GM18508 (cell line): Measurements from ENCODE around the gene PDE1A.
"Not testable (repeated sequence)": the region's sequence is repeated elsewhere in the genome, so short reads cannot be mapped to it uniquely, and the experiment has no call there.

Source experiments
- ATAC-seq: cut with Tn5 transposase; IDR thresholded peaks from one replicate; pipeline ENCODE4 v1.9.1; 2021; ENCODE audit warnings: moderate number of reproducible peaks; ENCODE audit not compliant: insufficient read depth, unreplicated experiment

PDE1A gene

GRCh38 chr2:182412858-182413257 is 14.0 kb downstream of the PDE1A start:
- no peak for ATAC-seq

- no peak for ATAC-seq
Observed at GRCh38 chr2:182410120-182410519, 16.7 kb downstream of the PDE1A start.

GRCh38 chr2:182406221-182406620 is 20.6 kb downstream of the PDE1A start:
- no peak for ATAC-seq

GRCh38 chr2:182404975-182405561 is 21.8 kb downstream of the PDE1A start:
- no peak for ATAC-seq

GRCh38 chr2:182404092-182404491 is 22.7 kb downstream of the PDE1A start:
- ATAC-seq, result no peak

- ATAC-seq, result no peak
Observed at GRCh38 chr2:182393270-182393760, 33.5 kb downstream of the PDE1A start.

GRCh38 chr2:182391443-182391842 is 35.4 kb downstream of the PDE1A start:
- ATAC-seq, result no peak

- not testable (repeated sequence) for ATAC-seq
Observed at GRCh38 chr2:182386267-182386880, 40.5 kb downstream of the PDE1A start.

- no peak for ATAC-seq
Observed at GRCh38 chr2:182384860-182385259, 42.0 kb downstream of the PDE1A start.

- no peak for ATAC-seq
Observed at GRCh38 chr2:182381225-182381624, 45.6 kb downstream of the PDE1A start.

- no peak for ATAC-seq
Observed at GRCh38 chr2:182379241-182379640, 47.6 kb downstream of the PDE1A start.

GRCh38 chr2:182378759-182379158 is 48.1 kb downstream of the PDE1A start:
- ATAC-seq, result no peak

GRCh38 chr2:182377467-182377866 is 49.4 kb downstream of the PDE1A start:
- no peak for ATAC-seq

GRCh38 chr2:182375862-182376261 is 51.0 kb downstream of the PDE1A start:
- no peak for ATAC-seq

GRCh38 chr2:182372661-182373060 is 54.2 kb downstream of the PDE1A start:
- no peak for ATAC-seq

- no peak for ATAC-seq
Observed at GRCh38 chr2:182368996-182369395, 57.8 kb downstream of the PDE1A start.

GRCh38 chr2:182368446-182368845 is 58.4 kb downstream of the PDE1A start:
- ATAC-seq, result no peak

GRCh38 chr2:182367401-182367800 is 59.4 kb downstream of the PDE1A start:
- no peak for ATAC-seq

- ATAC-seq, result no peak
Observed at GRCh38 chr2:182366628-182367027, 60.2 kb downstream of the PDE1A start.

- ATAC-seq, result no peak
Observed at GRCh38 chr2:182365855-182366254, 61.0 kb downstream of the PDE1A start.

- no peak for ATAC-seq
Observed at GRCh38 chr2:182361477-182361876, 65.4 kb downstream of the PDE1A start.

- no peak for ATAC-seq
Observed at GRCh38 chr2:182360663-182361260, 66.1 kb downstream of the PDE1A start.
